ENCODE measurements around the gene HNRNPA1.
"Not testable (repeated sequence)": the region's sequence is repeated elsewhere in the genome, so short reads cannot be mapped to it uniquely, and the experiment has no call there.

The HNRNPA1 gene

GRCh38 chr12:54259194-54260011 is 21.1 kb upstream of the HNRNPA1 start:
- Mint-ChIP-seq H3K27ac (peak overlapping the region; percentile 84), H3K36me3 (peaks cover 7% of the 10 kb centered on the region), H3K4me1 (peaks cover 6% of the 10 kb centered on the region), H3K9me3 (no peaks in the 10 kb centered on the region), H3K4me3 (peak overlapping the region; percentile 73), H3K27me3 (no peaks in the 10 kb centered on the region)
- ATAC-seq (ENCODE audit: low read depth) (peak; percentile 96), DNase-seq (ENCODE audit: low spot score in 2 of 2) (peak; percentile 40 to 43)

- Mint-ChIP-seq H3K9me3 (no peaks in the 10 kb centered on the region), H3K27me3 (no peaks in the 10 kb centered on the region), H3K4me3 (no peak overlapping the region), H3K27ac (no peak overlapping the region), H3K36me3 (no peaks in the 10 kb centered on the region), H3K4me1 (peaks cover 6% of the 10 kb centered on the region)
- ATAC-seq (ENCODE audit: low read depth) (no peak), DNase-seq (ENCODE audit: low spot score in 2 of 2) (no peak)
These were observed 18.6 kb upstream of the HNRNPA1 start for GRCh38 chr12:54261815-54262402.

- no peak overlapping the region for H3K27ac Mint-ChIP-seq
- ATAC-seq (ENCODE audit: low read depth), result no peak
These were observed 18.1 kb upstream of the HNRNPA1 start for GRCh38 chr12:54262403-54262925.

GRCh38 chr12:54265364-54265812 is 15.1 kb upstream of the HNRNPA1 start:
- Mint-ChIP-seq H3K4me3 (no peak overlapping the region), H3K4me1 (no peaks in the 10 kb centered on the region), H3K27ac (no peak overlapping the region), H3K27me3 (no peaks in the 10 kb centered on the region), H3K36me3 (no peaks in the 10 kb centered on the region), H3K9me3 (no peaks in the 10 kb centered on the region)
- ATAC-seq (ENCODE audit: low read depth) (no peak), DNase-seq (ENCODE audit: low spot score in 2 of 2) (no peak)

More at GRCh38 chr12:54262403-54262925, 18.1 kb upstream of the HNRNPA1 start:
- no peaks in the 10 kb centered on the region for H3K9me3 Mint-ChIP-seq
- peaks cover 6% of the 10 kb centered on the region for H3K4me1 Mint-ChIP-seq
- no peak overlapping the region for H3K4me3 Mint-ChIP-seq
- H3K36me3 Mint-ChIP-seq, result no peaks in the 10 kb centered on the region
- no peaks in the 10 kb centered on the region for H3K27me3 Mint-ChIP-seq
- no peak for DNase-seq (ENCODE audit: low spot score in 2 of 2)

- DNase-seq (ENCODE audit: low spot score in 2 of 2), result no peak
- H3K27me3 Mint-ChIP-seq, result no peaks in the 10 kb centered on the region
- no peak overlapping the region for H3K27ac Mint-ChIP-seq
- no peak for ATAC-seq (ENCODE audit: low read depth)
- H3K9me3 Mint-ChIP-seq, result no peaks in the 10 kb centered on the region
- H3K36me3 Mint-ChIP-seq, result no peaks in the 10 kb centered on the region
- H3K4me3 Mint-ChIP-seq, result no peak overlapping the region
- no peaks in the 10 kb centered on the region for H3K4me1 Mint-ChIP-seq
These were observed 13.7 kb upstream of the HNRNPA1 start for GRCh38 chr12:54266852-54267251.

- Mint-ChIP-seq H3K9me3 (no peaks in the 10 kb centered on the region), H3K27me3 (no peaks in the 10 kb centered on the region), H3K36me3 (peaks cover 4% of the 10 kb centered on the region), H3K4me1 (peaks cover 3% of the 10 kb centered on the region), H3K27ac (no peak overlapping the region), H3K4me3 (no peak overlapping the region)
- no peak for DNase-seq (ENCODE audit: low spot score in 2 of 2)
- ATAC-seq (ENCODE audit: low read depth), result no peak
These were observed 10.2 kb upstream of the HNRNPA1 start for GRCh38 chr12:54270345-54270744.

GRCh38 chr12:54272214-54272613 is 8.3 kb upstream of the HNRNPA1 start:
- no peaks in the 10 kb centered on the region for H3K27me3 Mint-ChIP-seq
- H3K36me3 Mint-ChIP-seq, result peaks cover 4% of the 10 kb centered on the region
- DNase-seq (ENCODE audit: low spot score in 2 of 2) (no peak), ATAC-seq (ENCODE audit: low read depth) (no peak)
- no peak overlapping the region for H3K4me3 Mint-ChIP-seq
- H3K27ac Mint-ChIP-seq, result peak overlapping the region; percentile 55
- H3K9me3 Mint-ChIP-seq, result no peaks in the 10 kb centered on the region
- peaks cover 13% of the 10 kb centered on the region for H3K4me1 Mint-ChIP-seq

GRCh38 chr12:54273981-54274380 is 6.5 kb upstream of the HNRNPA1 start:
- Mint-ChIP-seq H3K4me1 (peaks cover 24% of the 10 kb centered on the region), H3K4me3 (no peak overlapping the region), H3K27me3 (no peaks in the 10 kb centered on the region), H3K36me3 (peaks cover 4% of the 10 kb centered on the region), H3K9me3 (no peaks in the 10 kb centered on the region), H3K27ac (no peak overlapping the region)
- ATAC-seq (ENCODE audit: low read depth) (no peak), DNase-seq (ENCODE audit: low spot score in 2 of 2) (no peak)

GRCh38 chr12:54276368-54276767 is 4.2 kb upstream of the HNRNPA1 start:
- H3K36me3 Mint-ChIP-seq, result peaks cover 6% of the 10 kb centered on the region
- H3K9me3 Mint-ChIP-seq, result no peaks in the 10 kb centered on the region
- H3K27ac Mint-ChIP-seq, result peak overlapping the region; percentile 53
- no peak overlapping the region for H3K4me3 Mint-ChIP-seq
- no peak for DNase-seq (ENCODE audit: low spot score in 2 of 2)
- no peak for ATAC-seq (ENCODE audit: low read depth)
- peaks cover 24% of the 10 kb centered on the region for H3K4me1 Mint-ChIP-seq
- no peaks in the 10 kb centered on the region for H3K27me3 Mint-ChIP-seq

GRCh38 chr12:54277823-54278276 is 2.7 kb upstream of the HNRNPA1 start:
- peaks cover 30% of the 10 kb centered on the region for H3K4me1 Mint-ChIP-seq
- H3K36me3 Mint-ChIP-seq, result peaks cover 14% of the 10 kb centered on the region
- ATAC-seq (ENCODE audit: low read depth) (no peak), DNase-seq (ENCODE audit: low spot score in 2 of 2) (no peak)
- H3K27ac Mint-ChIP-seq, result no peak overlapping the region
- H3K4me3 Mint-ChIP-seq, result peak overlapping the region; percentile 11
- H3K27me3 Mint-ChIP-seq, result no peaks in the 10 kb centered on the region
- H3K9me3 Mint-ChIP-seq, result no peaks in the 10 kb centered on the region

GRCh38 chr12:54279227-54279631 is 1.3 kb upstream of the HNRNPA1 start:
- no peaks in the 10 kb centered on the region for H3K27me3 Mint-ChIP-seq
- H3K4me1 Mint-ChIP-seq, result peaks cover 37% of the 10 kb centered on the region
- H3K36me3 Mint-ChIP-seq, result peaks cover 19% of the 10 kb centered on the region
- H3K4me3 Mint-ChIP-seq, result no peak overlapping the region
- H3K9me3 Mint-ChIP-seq, result no peaks in the 10 kb centered on the region
- ATAC-seq (ENCODE audit: low read depth), result no peak
- DNase-seq (ENCODE audit: low spot score in 2 of 2), result no peak
- no peak overlapping the region for H3K27ac Mint-ChIP-seq

- H3K27ac Mint-ChIP-seq, result no peak within 1 kb of the TSS
- H3K27me3 Mint-ChIP-seq, result no peaks in the 10 kb centered on the region
- ATAC-seq (ENCODE audit: low read depth) (peak; percentile 66), DNase-seq (ENCODE audit: low spot score in 2 of 2) (peak; percentile 98 to 99)
- peaks cover 21% of the 10 kb centered on the region for H3K36me3 Mint-ChIP-seq
- H3K4me3 Mint-ChIP-seq, result no peak within 1 kb of the TSS
- H3K4me1 Mint-ChIP-seq, result peaks cover 38% of the 10 kb centered on the region
- H3K9me3 Mint-ChIP-seq, result no peaks in the 10 kb centered on the region
These were observed 676 bp upstream of the HNRNPA1 start, which contains the start of gene CBX5 for GRCh38 chr12:54279632-54280467. TSS of gene CBX5 (minus strand) at chr12:54280122. CDS start at chr12:54257650, 22,472 bp downstream.

GRCh38 chr12:54281261-54281638 is 724 bp downstream of the HNRNPA1 start:
- H3K27ac Mint-ChIP-seq; H3K27me3 Mint-ChIP-seq; H3K4me3 Mint-ChIP-seq; H3K9me3 Mint-ChIP-seq; ATAC-seq (ENCODE audit: low read depth); DNase-seq (ENCODE audit: low spot score in 2 of 2): not testable (repeated sequence)
- Mint-ChIP-seq H3K36me3 (peaks cover 26% of the 10 kb centered on the region), H3K4me1 (peaks cover 34% of the 10 kb centered on the region)
